ENCODE data around the gene PTPRK.

DNA sequence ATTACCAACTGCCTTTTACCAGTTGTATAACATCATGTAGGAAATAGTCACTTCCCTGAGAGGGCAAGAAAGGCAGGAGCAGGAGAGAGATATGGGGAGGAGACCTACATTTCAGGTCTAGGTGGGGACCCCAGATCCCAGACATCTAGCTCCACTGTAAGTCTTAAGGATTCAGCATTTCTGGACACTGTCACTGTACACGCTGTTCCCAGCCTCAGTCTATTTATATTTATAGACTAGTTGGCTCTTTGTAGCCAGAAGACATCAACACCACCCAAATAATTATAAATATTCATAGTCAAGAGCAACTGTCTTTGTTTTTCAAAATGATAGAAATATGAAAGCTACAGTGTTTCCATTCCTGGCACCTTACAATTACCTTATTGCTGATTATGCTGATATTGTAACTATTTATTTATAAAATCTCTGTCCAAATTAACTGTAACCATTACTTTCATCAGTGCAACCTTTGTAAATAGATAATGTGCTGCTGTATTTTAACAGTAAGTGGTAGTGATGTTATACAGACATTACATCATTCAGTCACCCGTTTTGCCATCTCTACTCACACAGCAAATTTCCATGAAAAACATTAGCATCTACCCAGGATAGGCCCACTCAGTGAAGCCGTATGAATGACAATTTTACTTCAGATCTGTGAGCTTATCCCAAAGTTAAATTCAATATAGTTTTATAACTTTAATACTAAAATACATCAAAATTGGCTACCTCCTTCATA, 162.8 kb downstream of the PTPRK start:
- TF ChIP-seq CTCF (IDR thresholded peaks at IDR 0.05 in 4 of 5, conservative IDR thresholded peaks at IDR 0.05 in 1 of 5) (no peak), POLR2A (IDR thresholded peaks at IDR 0.05) (no peak)
